ENCODE data around the gene QSER1. TPM values are rescaled to one million over a fixed set of nuclear protein-coding genes. Genes with fewer than 3 reads are reported as not detected.

Gene QSER1
- total RNA-seq, 2 donors from 2014 or later = 27.7 to 36.1 TPM

GRCh38 chr11:32911413-32911812, 18.8 kb downstream of the QSER1 start:
- intact Hi-C loops (cut with DNase I) = no loop called here
- no peak for TF ChIP-seq POLR2A (IDR thresholded peaks at IDR 0.05)
- TF ChIP-seq CTCF (IDR thresholded peaks at IDR 0.05) = no peak

GRCh38 chr11:32913445-32913844, 20.8 kb downstream of the QSER1 start:
- TF ChIP-seq CTCF (IDR thresholded peaks at IDR 0.05) (no peak), POLR2A (IDR thresholded peaks at IDR 0.05) (no peak)
- 82 to 86% methylated on average over 7 of the region's 7 CpGs for WGBS, 2 donors

More at GRCh38 chr11:32911413-32911812, 18.8 kb downstream of the QSER1 start:
- no peaks in the 10 kb centered on the region for H3K9me3 ChIP-seq
- no peak for DNase-seq
- no peak overlapping the region for H3K4me3 ChIP-seq
- no peaks in the 10 kb centered on the region for H3K27me3 ChIP-seq
- H3K27ac ChIP-seq = no peak overlapping the region
- 90 to 94% methylated on average over 3 of the region's 3 CpGs for WGBS, 2 donors
- no peaks in the 10 kb centered on the region for H3K36me3 ChIP-seq (replicated peaks in 1 of 2; ENCODE audit: insufficient read depth in 1 of 2, low read depth in 2 of 2)
- ATAC-seq = no peak
- no peaks in the 10 kb centered on the region for H3K4me1 ChIP-seq

GRCh38 chr11:32916361-32916760, 23.8 kb downstream of the QSER1 start:
- Histone ChIP-seq H3K27me3 (no peaks in the 10 kb centered on the region), H3K9me3 (no peaks in the 10 kb centered on the region), H3K27ac (no peak overlapping the region), H3K4me3 (no peak overlapping the region), H3K36me3 (replicated peaks in 1 of 2; ENCODE audit: insufficient read depth in 1 of 2, low read depth in 2 of 2) (no peaks in the 10 kb centered on the region), H3K4me1 (peaks cover 8% of the 10 kb centered on the region)
- DNase-seq (no peak), ATAC-seq (no peak)
- 71 to 83% methylated on average over 1 of the region's 1 CpG for WGBS, 2 donors
- intact Hi-C loops (cut with DNase I) = no loop called here
- no peak for TF ChIP-seq POLR2A (IDR thresholded peaks at IDR 0.05)
- TF ChIP-seq CTCF (IDR thresholded peaks at IDR 0.05) = no peak

More at GRCh38 chr11:32913445-32913844, 20.8 kb downstream of the QSER1 start:
- ATAC-seq (no peak), DNase-seq (no peak)
- no peaks in the 10 kb centered on the region for H3K4me1 ChIP-seq
- intact Hi-C loops (cut with DNase I) = no loop called here
- H3K4me3 ChIP-seq = no peak overlapping the region
- H3K27ac ChIP-seq = no peak overlapping the region
- H3K27me3 ChIP-seq = no peaks in the 10 kb centered on the region
- H3K9me3 ChIP-seq = no peaks in the 10 kb centered on the region
- no peaks in the 10 kb centered on the region for H3K36me3 ChIP-seq (replicated peaks in 1 of 2; ENCODE audit: insufficient read depth in 1 of 2, low read depth in 2 of 2)

- intact Hi-C loops (cut with DNase I) = no loop called here
- Histone ChIP-seq H3K27me3 (no peaks in the 10 kb centered on the region), H3K36me3 (replicated peaks in 1 of 2; ENCODE audit: insufficient read depth in 1 of 2, low read depth in 2 of 2) (no peaks in the 10 kb centered on the region), H3K4me1 (peaks cover 8% of the 10 kb centered on the region), H3K4me3 (no peak overlapping the region), H3K27ac (no peak overlapping the region), H3K9me3 (no peaks in the 10 kb centered on the region)
- ATAC-seq = no peak
- TF ChIP-seq POLR2A (IDR thresholded peaks at IDR 0.05) (no peak), CTCF (IDR thresholded peaks at IDR 0.05) (no peak)
- 84 to 91% methylated on average over 8 of the region's 8 CpGs for WGBS, 2 donors
- DNase-seq = no peak
Measured at GRCh38 chr11:32916994-32917393, 24.4 kb downstream of the QSER1 start.

- no peak overlapping the region for H3K4me3 ChIP-seq
- DNase-seq = no peak
- H3K27me3 ChIP-seq = no peaks in the 10 kb centered on the region
- WGBS, 2 donors = 86 to 93% methylated on average over 1 of the region's 1 CpG
- no peak overlapping the region for H3K27ac ChIP-seq
- H3K36me3 ChIP-seq (replicated peaks in 1 of 2; ENCODE audit: insufficient read depth in 1 of 2, low read depth in 2 of 2) = no peaks in the 10 kb centered on the region
- no peak for TF ChIP-seq POLR2A (IDR thresholded peaks at IDR 0.05)
- no peak for TF ChIP-seq CTCF (IDR thresholded peaks at IDR 0.05)
- no peak for ATAC-seq
- intact Hi-C loops (cut with DNase I) = no loop called here
- peaks cover 8% of the 10 kb centered on the region for H3K4me1 ChIP-seq
- H3K9me3 ChIP-seq = no peaks in the 10 kb centered on the region
Measured at GRCh38 chr11:32918427-32918826, 25.8 kb downstream of the QSER1 start.

Data from body of pancreas (tissue), 4 donors.